HG02588 (cell line): ENCODE data around the gene CACNA1B.
"Not testable (repeated sequence)": the region's sequence is repeated elsewhere in the genome, so short reads cannot be mapped to it uniquely, and the experiment has no call there.

Source experiments
- ATAC-seq: cut with Tn5 transposase; IDR thresholded peaks from one replicate; pipeline ENCODE4 v1.9.1; 2021; ENCODE audit warnings: mild to moderate bottlenecking, moderate library complexity; ENCODE audit not compliant: unreplicated experiment

Gene CACNA1B

GRCh38 chr9:137865581-137866145, 11.9 kb upstream of the CACNA1B start:
- ATAC-seq, result no peak

GRCh38 chr9:137866226-137867141, 11.1 kb upstream of the CACNA1B start:
- no peak for ATAC-seq

GRCh38 chr9:137870432-137870831, 7.2 kb upstream of the CACNA1B start:
- no peak for ATAC-seq

- ATAC-seq, result no peak
Observed at GRCh38 chr9:137872296-137872695, 5.3 kb upstream of the CACNA1B start.

- ATAC-seq, result no peak
Observed at GRCh38 chr9:137873408-137873807, 4.2 kb upstream of the CACNA1B start.

GRCh38 chr9:137873858-137874362, 3.7 kb upstream of the CACNA1B start:
- ATAC-seq, result no peak

- ATAC-seq, result no peak
Observed at GRCh38 chr9:137875354-137875753, 2.2 kb upstream of the CACNA1B start.

- no peak for ATAC-seq
Observed at GRCh38 chr9:137875846-137876245, 1.7 kb upstream of the CACNA1B start.

GRCh38 chr9:137876269-137876668, 1.3 kb upstream of the CACNA1B start:
- no peak for ATAC-seq

GRCh38 chr9:137876781-137877386, 698 bp upstream of the CACNA1B start:
- ATAC-seq, result no peak

- ATAC-seq, result no peak
Observed at GRCh38 chr9:137878146-137878941, 762 bp downstream of the CACNA1B start.

GRCh38 chr9:137879052-137879451, 1.5 kb downstream of the CACNA1B start:
- no peak for ATAC-seq

- ATAC-seq, result no peak
Observed at GRCh38 chr9:137879566-137880150, 2.1 kb downstream of the CACNA1B start.

GRCh38 chr9:137880160-137880975, 2.8 kb downstream of the CACNA1B start:
- no peak for ATAC-seq

GRCh38 chr9:137880976-137881530, 3.5 kb downstream of the CACNA1B start:
- no peak for ATAC-seq

- no peak for ATAC-seq
Observed at GRCh38 chr9:137881591-137882505, 4.3 kb downstream of the CACNA1B start.

- no peak for ATAC-seq
Observed at GRCh38 chr9:137882506-137882821, 4.9 kb downstream of the CACNA1B start.

GRCh38 chr9:137883977-137884376, 6.4 kb downstream of the CACNA1B start:
- not testable (repeated sequence) for ATAC-seq
